GM19025 (cell line): ENCODE results near the gene GUF1.
"Not testable (repeated sequence)": the region's sequence is repeated elsewhere in the genome, so short reads cannot be mapped to it uniquely, and the experiment has no call there.

Experiments
- ATAC-seq: cut with Tn5 transposase; IDR thresholded peaks from one replicate; pipeline ENCODE4 v1.9.1; 2021; ENCODE audit warnings: mild to moderate bottlenecking, low read depth, moderate library complexity; ENCODE audit not compliant: unreplicated experiment

GUF1 gene

DNA sequence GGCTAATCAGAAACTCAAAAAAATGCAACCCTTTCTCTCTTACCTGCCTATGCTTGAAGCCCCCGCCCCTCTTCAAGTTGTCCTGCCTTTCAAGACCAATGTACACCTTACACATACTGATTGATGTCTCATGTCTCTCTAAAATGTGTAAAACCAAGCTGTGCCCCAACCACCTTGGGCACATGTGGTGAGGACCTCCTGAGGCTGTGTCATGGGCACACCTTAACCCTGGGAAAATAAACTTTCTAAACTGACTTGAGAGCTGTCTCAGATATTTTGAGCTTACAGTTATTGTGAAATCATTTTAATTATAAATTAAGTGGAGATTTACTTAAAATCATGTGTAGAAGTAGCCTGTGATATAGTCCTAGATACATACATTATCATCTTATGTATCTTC, 22.2 kb downstream of the GUF1 start:
- ATAC-seq = no peak

DNA sequence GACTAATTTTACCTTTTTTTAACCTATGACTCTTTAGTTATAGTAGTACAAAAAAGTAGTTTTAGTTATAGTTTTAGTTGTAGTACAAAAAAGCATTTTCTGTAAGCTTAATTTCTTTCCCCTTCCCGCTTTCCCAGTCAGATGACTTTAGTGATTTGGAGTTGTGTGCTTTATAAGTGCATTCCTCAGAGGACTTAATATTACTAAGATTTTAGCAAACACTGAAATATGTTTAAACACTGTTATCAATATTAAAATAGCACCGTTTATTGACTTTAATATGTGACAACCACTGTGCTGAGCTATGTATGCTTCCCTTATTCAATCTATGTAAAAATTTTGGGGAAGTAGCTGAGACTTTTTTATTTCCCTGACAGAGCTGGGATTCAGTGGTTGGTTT, 22.8 kb downstream of the GUF1 start:
- no peak for ATAC-seq

DNA sequence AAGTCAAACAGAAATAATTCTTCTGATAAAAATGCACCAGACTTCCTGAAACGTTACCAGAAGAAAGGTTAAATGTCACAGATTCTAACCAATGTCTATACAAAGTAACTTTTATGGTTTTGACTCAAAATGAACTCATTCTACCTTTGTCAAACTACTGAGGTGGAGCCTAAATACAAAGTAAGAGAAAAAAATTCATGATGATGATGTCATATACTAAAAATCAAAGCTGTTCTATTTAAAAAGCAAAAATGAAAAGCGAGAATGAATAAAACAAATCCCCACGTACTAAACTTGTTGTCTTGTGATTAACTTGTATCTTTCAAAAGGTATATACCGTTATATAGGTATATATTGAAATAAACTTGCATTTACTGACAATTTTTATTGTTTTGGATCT, 26.5 kb downstream of the GUF1 start:
- ATAC-seq = no peak

DNA sequence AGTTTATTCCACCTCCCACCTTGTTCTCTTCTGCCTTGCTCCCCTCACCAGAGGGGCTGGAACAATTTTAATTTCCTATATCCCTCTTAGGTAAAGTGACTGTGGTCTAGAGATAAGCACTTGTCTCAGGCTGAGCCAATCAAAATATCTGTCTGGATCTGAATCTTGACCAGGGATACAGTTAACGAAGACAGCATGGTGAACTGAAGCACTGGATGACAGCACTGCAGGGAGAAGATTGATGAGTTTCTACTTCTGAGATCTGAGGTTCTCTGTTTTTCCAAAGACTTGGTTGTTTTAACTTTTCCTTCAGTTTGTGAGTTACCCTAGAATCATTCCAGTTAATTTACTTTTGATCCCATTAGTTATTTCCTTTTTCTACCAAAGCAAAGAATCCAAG, 34.9 kb downstream of the GUF1 start:
- no peak for ATAC-seq

DNA sequence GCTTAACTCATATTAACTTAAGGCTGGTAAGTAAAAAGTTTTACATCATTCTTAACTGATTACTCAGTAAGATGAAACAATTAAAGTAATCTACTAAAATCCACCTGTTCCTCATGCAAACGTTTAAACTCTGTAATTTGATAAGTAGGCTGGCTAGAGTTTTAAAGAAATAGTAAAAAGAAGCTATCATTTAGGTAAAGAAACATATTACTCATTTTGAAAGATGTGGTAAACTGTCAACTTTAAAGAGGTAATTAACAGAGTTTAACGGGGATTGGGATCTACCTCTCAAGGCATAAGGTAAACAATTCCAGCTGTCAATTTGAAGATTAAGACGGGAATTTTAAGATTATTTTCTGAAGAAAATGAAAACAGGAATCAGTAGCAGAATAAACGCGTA, 38.4 kb downstream of the GUF1 start:
- ATAC-seq = no peak

DNA sequence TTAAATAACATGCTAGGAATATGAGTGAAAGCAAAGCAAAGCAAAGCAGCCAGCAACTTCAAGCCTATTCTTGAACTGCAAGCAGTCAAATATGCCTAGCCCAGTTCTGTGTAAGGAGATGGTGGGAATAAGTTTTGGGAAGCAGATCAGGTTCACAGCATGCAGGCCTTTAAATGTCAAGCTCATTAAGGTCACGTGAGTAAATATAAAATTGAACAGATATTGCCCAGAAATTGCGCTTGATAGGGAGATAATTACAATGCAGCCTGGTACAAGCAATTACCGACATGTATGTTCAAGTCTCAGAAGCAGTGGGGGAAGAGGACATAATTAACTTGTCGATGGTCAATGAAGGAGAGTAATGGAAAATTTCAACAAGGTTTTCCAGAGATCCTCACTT, 42.2 kb downstream of the GUF1 start:
- no peak for ATAC-seq

DNA sequence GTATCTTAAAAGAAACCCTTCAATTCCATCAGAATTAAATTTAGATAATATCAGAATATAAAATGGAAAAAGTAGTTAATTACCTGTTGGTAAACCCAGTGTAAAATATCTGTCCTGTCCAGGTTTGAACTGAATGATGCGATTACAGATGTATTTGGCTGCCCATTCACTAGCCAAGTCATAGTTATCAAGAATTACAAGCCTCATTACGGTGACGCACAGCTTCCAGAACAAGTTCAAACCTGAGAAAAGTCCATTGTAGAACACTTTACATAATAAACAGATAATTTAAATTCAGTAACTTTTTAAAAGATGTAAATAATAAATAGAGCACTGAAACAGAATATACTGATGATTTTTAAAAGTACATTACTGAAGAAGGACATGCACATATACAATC, 43.8 kb downstream of the GUF1 start:
- ATAC-seq = no peak

DNA sequence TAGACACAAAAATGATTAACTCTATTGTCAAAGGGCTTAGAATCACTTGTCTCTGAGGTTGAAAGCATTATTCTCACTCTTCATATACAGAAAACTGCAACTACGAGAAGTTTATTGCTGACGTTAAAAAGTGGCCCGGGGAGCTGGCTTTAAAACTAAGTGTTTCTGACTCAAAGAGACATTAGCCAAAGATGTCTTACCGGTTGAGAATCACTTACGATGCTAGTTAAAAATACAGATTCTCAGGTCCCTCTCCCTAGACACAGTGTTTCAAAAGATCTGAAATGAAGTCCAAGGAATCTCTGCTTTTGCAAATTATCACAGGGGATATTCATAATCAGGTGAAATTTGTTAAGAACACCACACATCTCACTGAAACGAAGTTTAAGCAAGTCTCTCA, 46.9 kb downstream of the GUF1 start:
- no peak for ATAC-seq

DNA sequence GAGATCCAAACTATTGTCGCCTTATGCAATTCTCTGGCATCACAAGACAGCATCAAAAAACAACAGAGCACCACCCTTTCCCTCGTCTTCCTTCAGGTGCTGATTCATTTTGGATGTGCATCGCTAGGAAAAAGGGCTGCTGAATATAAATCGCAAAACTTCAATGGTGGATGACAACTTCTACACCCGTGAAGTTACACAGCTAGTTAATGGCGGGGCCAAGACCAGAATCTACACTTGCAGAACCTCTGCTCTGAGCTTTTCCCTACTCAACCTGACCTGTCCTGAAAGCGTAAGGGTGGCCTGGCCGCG, 47.5 kb downstream of the GUF1 start:
- peak; percentile 9 for ATAC-seq

DNA sequence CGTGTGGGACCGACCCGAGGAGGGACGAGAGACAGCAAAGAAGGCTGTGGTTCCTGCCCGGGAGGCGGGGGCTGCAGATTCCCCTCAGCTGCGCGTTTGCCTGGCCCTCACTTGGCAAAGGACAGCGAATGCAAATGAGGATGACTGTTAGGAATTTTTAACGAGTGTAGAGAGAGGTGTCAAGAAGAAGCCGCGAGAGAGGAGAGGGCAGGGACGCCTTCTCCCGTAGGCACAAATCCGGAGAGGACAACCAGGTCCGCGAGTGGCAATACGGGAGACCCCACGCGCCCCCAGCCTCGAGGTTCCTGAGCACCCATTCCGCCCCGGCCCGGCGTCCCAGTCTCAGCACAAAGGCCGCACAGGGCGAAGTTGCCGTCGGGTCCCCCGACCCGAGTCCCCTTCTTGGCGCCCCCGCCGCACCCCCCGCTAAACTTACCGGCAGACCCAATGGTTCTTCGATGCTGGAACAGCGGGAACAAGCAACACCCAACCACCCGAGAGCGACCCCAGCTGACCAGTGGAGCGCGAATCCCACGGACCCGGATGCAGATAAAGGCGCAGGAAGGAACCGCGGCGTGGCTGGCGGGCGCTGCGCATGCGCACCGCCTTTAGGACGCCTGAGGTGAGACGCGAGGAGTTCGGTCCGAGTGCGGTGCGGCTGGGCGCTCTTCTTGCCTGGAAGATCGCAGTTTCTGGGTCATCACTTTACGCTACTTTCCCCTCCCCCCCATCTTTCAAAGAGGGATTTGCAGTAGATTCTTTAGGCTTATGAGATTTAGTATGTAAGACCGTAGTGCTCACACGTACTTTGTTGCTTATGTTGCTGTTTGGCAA, 48.0 kb downstream of the GUF1 start, which contains the start of gene GNPDA2:
Gene GNPDA2, minus strand, starts transcription at position 519 of the 834 bp plus-strand sequence. CDS start 4,349 bp downstream, outside the sequence.
- peak; percentile 89 for ATAC-seq

DNA sequence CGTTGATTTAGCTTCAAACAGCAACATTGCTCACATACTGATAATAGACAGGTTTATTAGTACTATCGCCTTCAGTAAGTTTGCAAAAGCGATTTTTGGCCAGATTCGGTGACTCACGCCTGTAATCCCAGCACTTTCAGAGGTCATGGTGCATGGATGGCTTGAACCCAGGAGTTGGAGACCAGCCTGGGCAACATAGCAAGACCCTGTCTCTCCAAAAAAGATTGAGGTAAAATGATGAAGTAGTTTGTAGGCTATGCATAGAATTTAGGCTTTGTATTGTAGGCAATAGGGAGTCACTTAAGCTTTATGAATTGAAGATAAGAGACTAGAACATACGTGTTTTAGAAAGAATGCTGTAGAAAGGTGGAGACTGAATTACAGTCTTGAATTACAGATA, 49.3 kb downstream of the GUF1 start:
- ATAC-seq = no peak

DNA sequence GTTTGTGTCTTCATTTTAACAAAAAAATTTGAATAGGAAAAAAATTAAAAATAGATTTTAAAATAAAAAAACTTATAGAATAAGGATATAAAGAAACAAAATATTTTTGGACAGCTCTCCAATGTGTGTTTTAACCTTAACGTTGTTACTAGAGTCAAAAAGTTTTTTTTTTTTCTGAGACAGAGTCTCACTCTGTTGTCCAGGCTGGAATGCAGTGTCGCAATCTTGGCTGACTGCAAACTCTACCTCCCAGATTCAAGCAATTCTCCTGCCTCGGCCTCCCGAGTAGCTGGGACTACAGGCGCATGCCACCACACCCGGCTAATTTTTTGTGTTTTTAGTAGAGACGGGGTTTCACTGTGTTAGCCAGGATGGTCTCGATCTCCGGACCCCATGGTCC, 50.5 kb downstream of the GUF1 start:
- ATAC-seq = not testable (repeated sequence)

DNA sequence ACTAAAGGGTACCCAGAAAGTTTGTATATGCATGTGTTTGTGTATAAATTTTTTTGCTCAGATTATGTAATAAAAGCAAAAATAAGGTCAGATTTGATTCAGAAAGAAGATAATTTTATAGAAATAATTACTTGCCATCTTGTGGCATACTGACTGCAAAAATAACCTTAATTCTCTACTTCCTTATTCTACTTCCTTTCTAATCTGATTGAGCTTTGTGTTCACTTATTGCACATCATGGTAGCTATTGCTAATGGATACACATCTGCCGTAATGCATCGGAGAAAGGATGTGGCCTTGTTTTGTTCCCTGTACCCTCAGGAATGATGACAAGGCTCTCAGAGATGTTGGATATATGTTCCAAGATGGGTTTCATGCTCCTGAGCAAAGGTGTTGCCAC, 58.7 kb downstream of the GUF1 start:
- no peak for ATAC-seq

DNA sequence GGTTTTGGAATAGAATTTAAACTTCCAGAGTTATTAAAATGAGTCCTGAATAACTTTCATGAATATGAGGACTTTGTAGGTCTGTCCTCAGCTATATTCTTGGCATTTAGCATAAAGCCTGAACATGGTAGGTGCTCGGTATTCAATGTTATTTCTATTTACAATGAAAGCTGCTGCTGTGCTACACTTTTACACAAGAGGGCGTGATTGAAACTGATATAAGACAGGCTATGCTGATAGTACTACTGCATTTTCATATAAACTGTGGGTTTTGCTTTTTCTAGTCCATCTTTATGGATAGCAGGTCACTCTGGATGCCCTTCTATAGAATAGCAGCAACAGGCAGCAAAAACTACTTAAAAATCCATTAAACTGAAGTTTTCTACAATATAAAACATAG, 60.4 kb downstream of the GUF1 start:
- no peak for ATAC-seq

DNA sequence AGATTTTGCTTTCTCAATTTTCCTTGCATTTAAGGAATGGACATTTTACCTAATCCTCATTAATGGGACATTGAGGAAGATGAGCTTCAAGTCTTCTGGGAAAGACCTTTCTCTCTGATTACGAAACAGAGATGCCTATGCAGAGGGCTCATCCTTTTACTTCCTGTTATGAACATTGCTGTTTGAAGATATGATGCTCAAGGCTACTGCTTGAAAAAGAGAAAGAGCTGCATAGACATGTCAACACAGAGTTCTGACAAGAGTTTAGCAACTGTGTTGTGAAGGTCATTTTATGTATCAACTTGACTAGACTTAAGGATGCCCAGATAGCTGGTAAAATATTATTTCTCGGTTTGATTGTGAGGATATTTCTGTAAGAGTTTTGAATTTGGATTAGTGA, 62.0 kb downstream of the GUF1 start:
- ATAC-seq = no peak
